Right lobe of liver (tissue), 4 donors: Measurements from ENCODE around the gene SH2B2.

Experiments
- POLR2A ChIP-seq: fragments of 450-650 bp; IDR thresholded peaks from one replicate; pipeline ENCODE4 v1.6.1; 2017; ENCODE audit warnings: antibody characterized with exemption, mild to moderate bottlenecking
- TF ChIP-seq, protein P1 (sequence below), 4 donors: fragments of 200-600 bp in 3 of 4; fragments of 450-650 bp in 1 of 4; IDR thresholded peaks; one replicate each; pipeline versions ENCODE4 v1.5.1 to v1.8.0; 2016 to 2022; ENCODE audit warnings: antibody characterized with exemption in 4 of 4, mild to moderate bottlenecking in 2 of 4
- donor health status: DM: no; HTN: no; CAD: no.
- donor health status: DM: no; HTN: no; CAD: no.
- donor health status: DM: no; HTN: yes; CAD: no.

DNA sequence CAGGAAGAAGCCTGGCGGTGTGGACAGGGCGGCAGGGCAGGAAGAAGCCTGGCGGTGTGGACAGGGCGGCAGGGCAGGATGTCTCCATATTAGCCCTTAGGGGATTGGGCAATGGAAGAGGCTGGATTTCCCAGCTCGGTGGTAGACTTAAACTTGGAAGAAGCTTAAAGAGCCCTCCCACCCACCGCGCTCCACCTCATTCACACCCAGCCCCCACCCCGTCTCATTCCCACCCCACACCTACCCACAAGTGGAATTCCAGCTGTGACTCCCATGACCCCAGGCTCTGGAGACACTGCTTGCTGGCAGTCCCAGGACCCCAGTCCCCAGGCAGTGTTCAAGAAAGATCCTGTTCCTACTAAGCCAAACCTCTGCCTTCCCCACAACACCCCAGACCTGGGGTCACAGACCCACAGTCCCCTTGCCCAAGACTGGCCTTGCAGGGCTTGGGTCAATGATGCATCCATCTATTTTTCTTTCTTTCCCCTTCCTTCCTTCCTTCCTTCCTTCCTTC is 35.6 kb downstream of the SH2B2 start:
- TF ChIP-seq POLR2A = no peak
- TF ChIP-seq, protein P1, sequence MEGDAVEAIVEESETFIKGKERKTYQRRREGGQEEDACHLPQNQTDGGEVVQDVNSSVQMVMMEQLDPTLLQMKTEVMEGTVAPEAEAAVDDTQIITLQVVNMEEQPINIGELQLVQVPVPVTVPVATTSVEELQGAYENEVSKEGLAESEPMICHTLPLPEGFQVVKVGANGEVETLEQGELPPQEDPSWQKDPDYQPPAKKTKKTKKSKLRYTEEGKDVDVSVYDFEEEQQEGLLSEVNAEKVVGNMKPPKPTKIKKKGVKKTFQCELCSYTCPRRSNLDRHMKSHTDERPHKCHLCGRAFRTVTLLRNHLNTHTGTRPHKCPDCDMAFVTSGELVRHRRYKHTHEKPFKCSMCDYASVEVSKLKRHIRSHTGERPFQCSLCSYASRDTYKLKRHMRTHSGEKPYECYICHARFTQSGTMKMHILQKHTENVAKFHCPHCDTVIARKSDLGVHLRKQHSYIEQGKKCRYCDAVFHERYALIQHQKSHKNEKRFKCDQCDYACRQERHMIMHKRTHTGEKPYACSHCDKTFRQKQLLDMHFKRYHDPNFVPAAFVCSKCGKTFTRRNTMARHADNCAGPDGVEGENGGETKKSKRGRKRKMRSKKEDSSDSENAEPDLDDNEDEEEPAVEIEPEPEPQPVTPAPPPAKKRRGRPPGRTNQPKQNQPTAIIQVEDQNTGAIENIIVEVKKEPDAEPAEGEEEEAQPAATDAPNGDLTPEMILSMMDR (IDR thresholded peaks at IDR 0.05) = no peak
